Parathyroid adenoma (tissue), 2 donors: ENCODE data around the gene PTGER4.

ENCODE experiments used
- H2AFZ ChIP-seq: fragments of 300-600 bp; sonication (generic); one replicate; pipeline ENCODE4 v1.7.0; 2017; ENCODE audit warnings: antibody characterized with exemption, mild to moderate bottlenecking
- H3K27ac ChIP-seq: fragments of 300-600 bp; sonication (generic); one replicate; pipeline ENCODE4 v1.7.0; 2017
- H3K27me3 ChIP-seq: fragments of 300-600 bp; sonication (generic); one replicate; pipeline ENCODE4 v1.7.0; 2017; ENCODE audit warnings: low read length; ENCODE audit not compliant: control insufficient read depth, insufficient read depth
- H3K36me3 ChIP-seq: fragments of 300-600 bp; sonication (generic); one replicate; pipeline ENCODE4 v1.7.0; 2017; ENCODE audit warnings: low read length; ENCODE audit not compliant: control insufficient read depth, insufficient read depth
- H3K4me1 ChIP-seq: fragments of 300-600 bp; sonication (generic); one replicate; pipeline ENCODE4 v1.7.0; 2017; ENCODE audit warnings: control low read depth
- H3K4me2 ChIP-seq: fragments of 300-600 bp; sonication (generic); one replicate; pipeline ENCODE4 v1.7.0; 2017; ENCODE audit warnings: low read length
- H3K4me3 ChIP-seq: fragments of 300-600 bp; sonication (generic); one replicate; pipeline ENCODE4 v1.7.0; 2017; ENCODE audit warnings: low read depth, low read length
- H3K79me2 ChIP-seq: fragments of 300-600 bp; sonication (generic); one replicate; pipeline ENCODE4 v1.7.0; 2017; ENCODE audit warnings: control low read depth
- H3K9ac ChIP-seq: fragments of 300-600 bp; sonication (generic); one replicate; pipeline ENCODE4 v1.7.0; 2017; ENCODE audit warnings: mild to moderate bottlenecking
- H3K9me3 ChIP-seq: fragments of 300-600 bp; sonication (generic); one replicate; pipeline ENCODE4 v1.7.0; 2017; ENCODE audit warnings: low read length; ENCODE audit not compliant: control insufficient read depth
- TF ChIP-seq, protein P1 (sequence below): fragments of 300-600 bp; sonication (generic); IDR thresholded peaks from one replicate; pipeline ENCODE4 v1.7.0; 2017; ENCODE audit warnings: antibody characterized with exemption, mild to moderate bottlenecking
- donor health status: primary hyperparathyroidism.

The PTGER4 gene

DNA sequence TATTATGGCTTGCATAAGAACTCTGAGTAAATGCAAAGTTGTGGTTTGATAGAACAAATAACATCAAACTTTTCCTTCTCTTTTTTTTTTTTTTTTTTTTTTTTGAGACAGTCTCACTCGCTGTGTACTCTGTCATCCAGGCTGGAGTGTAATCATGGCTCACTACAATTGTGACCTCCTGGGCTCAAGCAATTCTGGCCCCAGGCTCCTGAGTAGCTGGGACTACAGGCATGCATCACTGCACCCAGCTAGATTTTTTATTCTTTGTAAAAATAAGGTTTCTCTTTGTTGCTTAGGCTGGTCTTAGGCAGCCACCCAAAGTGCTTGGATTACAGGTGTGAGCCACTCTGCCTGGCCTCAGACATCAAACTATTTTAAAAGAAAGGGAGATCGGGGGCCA is 19.0 kb upstream of the PTGER4 start:
- Histone ChIP-seq H3K27me3 (no peaks in the 10 kb centered on the region), H3K9me3 (no peaks in the 10 kb centered on the region), H2AFZ (no peak overlapping the region), H3K4me2 (no peak overlapping the region), H3K4me3 (no peak overlapping the region), H3K9ac (no peak overlapping the region), H3K36me3 (peaks cover 3% of the 10 kb centered on the region), H3K4me1 (no peaks in the 10 kb centered on the region), H3K27ac (no peak overlapping the region), H3K79me2 (no peaks in the 10 kb centered on the region)
- TF ChIP-seq, protein P1, sequence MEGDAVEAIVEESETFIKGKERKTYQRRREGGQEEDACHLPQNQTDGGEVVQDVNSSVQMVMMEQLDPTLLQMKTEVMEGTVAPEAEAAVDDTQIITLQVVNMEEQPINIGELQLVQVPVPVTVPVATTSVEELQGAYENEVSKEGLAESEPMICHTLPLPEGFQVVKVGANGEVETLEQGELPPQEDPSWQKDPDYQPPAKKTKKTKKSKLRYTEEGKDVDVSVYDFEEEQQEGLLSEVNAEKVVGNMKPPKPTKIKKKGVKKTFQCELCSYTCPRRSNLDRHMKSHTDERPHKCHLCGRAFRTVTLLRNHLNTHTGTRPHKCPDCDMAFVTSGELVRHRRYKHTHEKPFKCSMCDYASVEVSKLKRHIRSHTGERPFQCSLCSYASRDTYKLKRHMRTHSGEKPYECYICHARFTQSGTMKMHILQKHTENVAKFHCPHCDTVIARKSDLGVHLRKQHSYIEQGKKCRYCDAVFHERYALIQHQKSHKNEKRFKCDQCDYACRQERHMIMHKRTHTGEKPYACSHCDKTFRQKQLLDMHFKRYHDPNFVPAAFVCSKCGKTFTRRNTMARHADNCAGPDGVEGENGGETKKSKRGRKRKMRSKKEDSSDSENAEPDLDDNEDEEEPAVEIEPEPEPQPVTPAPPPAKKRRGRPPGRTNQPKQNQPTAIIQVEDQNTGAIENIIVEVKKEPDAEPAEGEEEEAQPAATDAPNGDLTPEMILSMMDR, result no peak

DNA sequence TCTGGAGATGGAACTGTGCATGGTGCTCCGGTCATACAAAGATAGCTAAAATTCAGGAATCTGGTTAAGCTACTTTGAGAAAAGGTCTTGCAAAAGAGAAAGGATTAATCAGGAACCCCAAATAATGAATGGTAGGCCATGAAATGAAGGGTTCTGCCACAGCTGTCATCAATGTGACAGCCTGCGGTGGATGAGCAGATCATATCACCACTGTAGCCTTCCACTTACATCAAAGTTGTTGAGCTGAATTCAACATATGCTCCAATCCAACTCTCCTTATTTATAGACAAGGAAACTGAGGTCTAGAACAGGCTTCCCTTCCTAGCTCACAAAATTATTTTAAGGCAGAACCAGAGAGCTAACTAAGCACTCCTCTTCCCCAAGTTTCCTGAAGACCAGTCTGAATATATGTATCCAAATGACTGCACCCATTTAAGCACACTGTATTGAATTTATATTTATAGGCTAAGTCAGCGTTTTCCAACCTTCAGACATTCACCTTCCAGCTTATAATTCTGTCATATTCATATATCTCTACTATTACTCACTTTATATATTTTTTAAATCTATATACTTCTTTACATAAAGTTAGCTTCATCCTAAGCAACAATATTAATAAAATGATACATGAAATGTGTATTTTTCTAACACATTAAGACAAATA is 13.9 kb upstream of the PTGER4 start:
- no peak overlapping the region for H3K4me2 ChIP-seq
- no peak overlapping the region for H3K4me3 ChIP-seq
- H3K4me1 ChIP-seq, result no peaks in the 10 kb centered on the region
- H3K36me3 ChIP-seq, result peaks cover 4% of the 10 kb centered on the region
- H3K9ac ChIP-seq, result no peak overlapping the region
- H3K27ac ChIP-seq, result no peak overlapping the region
- TF ChIP-seq, protein P1, result no peak
- no peaks in the 10 kb centered on the region for H3K79me2 ChIP-seq
- no peaks in the 10 kb centered on the region for H3K27me3 ChIP-seq
- H3K9me3 ChIP-seq, result no peaks in the 10 kb centered on the region
- H2AFZ ChIP-seq, result no peak overlapping the region

DNA sequence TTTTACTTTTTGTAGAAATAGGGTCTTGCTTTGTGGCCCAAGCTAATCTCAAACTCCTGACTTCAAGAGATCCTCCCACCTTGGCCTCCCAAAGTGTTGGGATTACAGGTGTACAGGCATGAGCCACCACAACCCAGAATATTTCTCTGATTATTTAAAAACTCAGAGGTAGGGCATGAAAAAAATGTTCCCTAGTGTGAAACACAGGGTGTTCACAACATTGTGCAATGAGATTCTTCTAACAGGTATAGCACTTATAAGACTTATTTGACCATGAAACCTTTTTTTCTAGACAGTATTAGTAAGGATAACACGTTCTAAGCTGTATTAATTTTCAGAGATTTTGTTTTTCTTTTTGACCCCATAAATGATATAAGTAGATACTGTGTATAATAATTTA is 13.1 kb upstream of the PTGER4 start:
- H3K9me3 ChIP-seq, result no peaks in the 10 kb centered on the region
- no peaks in the 10 kb centered on the region for H3K79me2 ChIP-seq

DNA sequence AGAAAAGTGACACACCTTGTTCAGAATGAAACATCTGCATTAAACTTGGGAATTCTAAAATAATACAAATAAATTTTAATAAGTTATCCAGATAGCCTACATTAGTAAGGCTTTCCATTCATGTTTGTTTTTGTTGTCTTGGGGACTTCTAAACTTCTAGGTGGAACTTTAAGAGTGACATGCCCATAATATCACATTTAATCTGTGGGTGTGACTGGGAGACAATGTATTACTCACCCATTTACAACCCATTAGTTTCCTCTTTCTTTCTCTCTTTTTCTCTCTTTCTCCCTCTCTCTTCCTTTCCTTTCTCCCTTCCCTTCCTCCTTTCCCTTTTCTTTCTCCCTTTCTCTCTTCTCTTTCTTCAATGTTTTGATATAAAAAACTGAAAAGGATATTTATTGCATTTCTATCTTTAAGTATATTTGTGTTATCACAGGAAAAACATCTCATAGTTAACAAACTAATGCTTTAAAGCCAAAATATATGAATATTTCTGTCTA is 12.5 kb upstream of the PTGER4 start:
- H3K9me3 ChIP-seq, result no peaks in the 10 kb centered on the region
- peaks cover 4% of the 10 kb centered on the region for H3K36me3 ChIP-seq
- H2AFZ ChIP-seq, result no peak overlapping the region
- no peak overlapping the region for H3K4me2 ChIP-seq
- no peaks in the 10 kb centered on the region for H3K79me2 ChIP-seq
- H3K27ac ChIP-seq, result no peak overlapping the region
- TF ChIP-seq, protein P1, result no peak
- no peaks in the 10 kb centered on the region for H3K4me1 ChIP-seq
- H3K9ac ChIP-seq, result no peak overlapping the region
- no peaks in the 10 kb centered on the region for H3K27me3 ChIP-seq
- no peak overlapping the region for H3K4me3 ChIP-seq

More for the DNA sequence above, 13.1 kb upstream of the PTGER4 start:
- Histone ChIP-seq H3K27me3 (no peaks in the 10 kb centered on the region), H3K9ac (no peak overlapping the region), H3K4me3 (no peak overlapping the region), H3K36me3 (peaks cover 4% of the 10 kb centered on the region), H3K27ac (no peak overlapping the region), H3K4me1 (no peaks in the 10 kb centered on the region), H2AFZ (no peak overlapping the region), H3K4me2 (no peak overlapping the region)
- TF ChIP-seq, protein P1, result no peak
